H1 (cell line): ENCODE data around the gene FAAP100. TPM values are rescaled to one million over a fixed set of nuclear protein-coding genes. Genes with fewer than 3 reads are reported as not detected.

Experiments
- SIN3A ChIP-seq, 2 experiments: IDR thresholded peaks in 1 of 2; conservative IDR thresholded peaks in 1 of 2; 2 replicates each; pipeline ENCODE4 v1.6.1; 2011 to 2012; ENCODE audit warnings: low read length in 2 of 2, improper control_type of control experiment in 1 of 2, low read depth in 1 of 2, mild to moderate bottlenecking in 1 of 2
- polyA plus RNA-seq, 7 experiments: library from polyadenylated mRNA; depleted of rRNA in 3 of 7; stranded (reverse) in 5 of 7; unstranded in 2 of 7; fragments of >200 nt in 5 of 7; fragments of 200-250 nt in 2 of 7; gene quantifications; 1 replicate in 5 of 7; 2 replicates in 1 of 7; 4 replicates in 1 of 7; pipeline versions ENCODE4 v1.2.1 to v1.2.3, GENCODE V29; 2011 to 2013; ENCODE audit warnings: missing spikeins in 2 of 7, mixed read lengths in 2 of 7
- total RNA-seq: library from RNA; stranded (reverse); fragmentation: NEBNext Ultra II Directional; extraction: Animal tissue kit (Norgen Biotek cat#: 25700); gene quantifications from 2 replicates; pipeline ENCODE4 v1.2.1, GENCODE V29; 2021
- TF ChIP-seq, protein P1 (sequence below): IDR thresholded peaks from 2 replicates; pipeline ENCODE4 v1.6.1; 2011; ENCODE audit warnings: low read depth, mild to moderate bottlenecking, low read length; ENCODE audit not compliant: insufficient read depth

The FAAP100 gene
- total and polyA plus RNA-seq, 2 of the 8 experiments (the other 6 are each of a cell fraction or from before 2014, with no cell fraction given): 23.2 to 41.8 TPM

DNA sequence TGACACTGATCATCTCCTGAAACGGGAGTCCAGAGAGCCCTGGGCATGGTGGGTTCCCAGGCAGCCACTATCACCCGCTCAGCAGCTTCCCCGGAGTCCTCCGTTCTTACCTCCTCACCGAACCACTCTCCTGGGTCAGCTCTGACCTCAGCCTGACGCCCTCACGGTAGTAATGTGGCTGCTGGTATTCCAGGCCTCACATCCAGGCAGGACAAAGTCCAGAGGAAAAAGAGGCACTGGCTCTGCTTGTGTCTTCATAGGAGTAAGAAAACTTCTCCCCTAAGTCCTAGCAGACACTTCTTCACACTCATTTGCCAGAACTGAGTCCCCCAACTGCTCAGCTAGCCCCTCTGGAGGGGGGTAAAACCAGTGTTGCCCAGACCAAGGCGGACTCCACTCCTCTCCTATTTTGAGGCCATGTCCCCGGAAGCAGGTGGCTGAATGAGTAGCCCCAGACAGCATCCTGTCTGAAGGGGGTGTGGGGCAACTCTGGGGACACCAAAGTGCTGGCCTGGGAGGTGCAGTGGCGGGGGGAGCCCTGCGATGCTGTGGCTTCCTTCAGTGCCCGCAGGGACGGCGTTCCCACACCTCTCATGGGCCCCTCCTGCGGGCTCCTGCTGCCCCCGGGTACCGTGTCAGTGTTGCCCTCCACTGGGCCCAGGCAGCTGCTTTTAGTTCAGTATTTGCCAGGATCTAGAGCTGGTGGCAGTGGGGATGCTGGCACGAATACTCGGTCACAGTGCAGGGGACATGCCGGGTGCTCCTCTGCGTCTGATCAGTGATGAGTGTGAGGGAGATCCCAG lies 18.6 kb downstream of the FAAP100 start (continued):
- TF ChIP-seq, protein P1, sequence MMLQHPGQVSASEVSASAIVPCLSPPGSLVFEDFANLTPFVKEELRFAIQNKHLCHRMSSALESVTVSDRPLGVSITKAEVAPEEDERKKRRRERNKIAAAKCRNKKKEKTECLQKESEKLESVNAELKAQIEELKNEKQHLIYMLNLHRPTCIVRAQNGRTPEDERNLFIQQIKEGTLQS: no peak
- no peak for TF ChIP-seq SIN3A (conservative IDR thresholded peaks at IDR 0.05 in 1 of 2, IDR thresholded peaks at IDR 0.05 in 1 of 2; ENCODE audit: low read depth in 1 of 2, low read length in 2 of 2)
